ENCODE results near the gene IFT80.

DNA sequence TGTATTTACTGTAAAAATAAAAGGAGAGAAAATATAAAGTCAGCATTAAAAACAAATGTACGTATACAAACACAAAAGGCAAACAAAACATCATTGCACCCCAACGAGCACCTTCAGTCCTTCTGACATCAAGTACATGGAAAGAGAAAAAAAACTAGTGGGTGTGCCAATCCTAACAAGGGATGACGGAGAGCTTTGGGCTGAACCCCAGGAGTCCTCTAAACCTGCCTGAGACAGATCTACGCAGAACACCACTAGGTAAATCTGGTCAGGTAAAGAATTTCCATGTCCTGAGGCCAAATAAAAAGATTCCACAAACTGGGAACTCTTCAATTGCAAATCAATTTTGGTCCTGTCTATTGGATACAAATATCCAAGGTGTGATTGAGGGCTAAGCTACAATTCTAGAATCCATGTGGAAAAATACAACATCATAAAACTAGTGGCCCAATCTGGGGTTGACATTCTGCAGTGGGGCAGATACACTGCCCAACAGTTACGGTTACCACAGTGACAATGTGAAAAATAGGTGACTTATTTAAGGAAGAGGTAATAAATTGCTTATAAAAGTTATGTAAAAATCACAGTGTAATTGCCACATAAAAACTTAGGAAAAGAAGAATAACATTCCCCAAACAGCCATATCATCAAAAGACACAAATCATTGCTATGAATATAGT is 14.2 kb downstream of the IFT80 start:
- TF ChIP-seq CTCF (IDR thresholded peaks at IDR 0.05) (peak in 1 of 6 experiments; percentile 8), POLR2A (IDR thresholded peaks at IDR 0.05) (no peak)

All from thyroid gland (tissue), 4 donors.